EH (cell line): ENCODE measurements around the gene PRR36.

Experiments
- DNase-seq: peaks from one replicate; pipeline ENCODE4 v3.0.0-alpha.2; 2015; ENCODE audit warnings: low read depth

The PRR36 gene

GRCh38 chr19:7912697-7913564 lies 38.7 kb upstream of the PRR36 start:
- no peak for DNase-seq

- no peak for DNase-seq
These were observed 38.0 kb upstream of the PRR36 start for GRCh38 chr19:7912144-7912696.

GRCh38 chr19:7911508-7912143 lies 37.4 kb upstream of the PRR36 start:
- DNase-seq: no peak

- no peak for DNase-seq
These were observed 36.4 kb upstream of the PRR36 start for GRCh38 chr19:7910321-7911161.

- DNase-seq: no peak
These were observed 35.4 kb upstream of the PRR36 start for GRCh38 chr19:7909471-7910067.

GRCh38 chr19:7908742-7909461 lies 34.7 kb upstream of the PRR36 start:
- DNase-seq: no peak

- DNase-seq: no peak
These were observed 34.0 kb upstream of the PRR36 start for GRCh38 chr19:7908078-7908699.

GRCh38 chr19:7907544-7907943 lies 33.4 kb upstream of the PRR36 start:
- no peak for DNase-seq

- DNase-seq: no peak
These were observed 32.9 kb upstream of the PRR36 start for GRCh38 chr19:7907122-7907521.

- no peak for DNase-seq
These were observed 31.7 kb upstream of the PRR36 start for GRCh38 chr19:7905859-7906258.

- no peak for DNase-seq
These were observed 31.1 kb upstream of the PRR36 start for GRCh38 chr19:7905268-7905667.

GRCh38 chr19:7904074-7905020 lies 30.2 kb upstream of the PRR36 start:
- DNase-seq: no peak

- peak; percentile 99 for DNase-seq
These were observed 29.3 kb upstream of the PRR36 start, which contains the start of gene MAP2K7 for GRCh38 chr19:7903244-7904073. TSS of gene MAP2K7 (plus strand) at chr19:7903877. CDS start at chr19:7903945, 68 bp downstream.

GRCh38 chr19:7902796-7903243 lies 28.6 kb upstream of the PRR36 start:
- DNase-seq: peak; percentile 24

GRCh38 chr19:7901337-7901736 lies 27.1 kb upstream of the PRR36 start:
- DNase-seq: no peak

- no peak for DNase-seq
These were observed 26.7 kb upstream of the PRR36 start for GRCh38 chr19:7900931-7901330.

GRCh38 chr19:7900401-7900870 lies 26.2 kb upstream of the PRR36 start:
- no peak for DNase-seq

GRCh38 chr19:7899751-7900378 lies 25.7 kb upstream of the PRR36 start:
- no peak for DNase-seq
